Tibial nerve (tissue), 4 donors: ENCODE results near the gene TULP4. TPM values are rescaled to one million over a fixed set of nuclear protein-coding genes. Genes with fewer than 3 reads are reported as not detected.

Source experiments
- DNase-seq, 2 donors: peaks; one replicate each; pipeline ENCODE4 v3.0.0-alpha.2; 2019; ENCODE audit warnings: low spot score in 2 of 2
- H3K27ac ChIP-seq, 4 donors: fragments of 200-600 bp; sonication (generic) in 3 of 4; one replicate each; pipeline ENCODE4 v1.5.1; 2017 to 2019; ENCODE audit warnings: mild to moderate bottlenecking in 1 of 4
- H3K27me3 ChIP-seq, 2 donors: fragments of 200-600 bp; sonication (generic) in 1 of 2; one replicate each; pipeline versions ENCODE4 v1.5.1 to v1.6.0; 2017 to 2019
- H3K36me3 ChIP-seq, 3 donors: fragments of 200-600 bp; sonication (generic); one replicate each; pipeline ENCODE4 v1.5.1; 2018 to 2019
- H3K4me1 ChIP-seq, 4 donors: fragments of 200-600 bp; sonication (generic) in 3 of 4; one replicate each; pipeline ENCODE4 v1.5.1; 2017 to 2019
- H3K4me3 ChIP-seq, 4 donors: fragments of 200-600 bp; sonication (generic) in 3 of 4; one replicate each; pipeline ENCODE4 v1.5.1; 2017 to 2019; ENCODE audit warnings: mild to moderate bottlenecking in 1 of 4, moderate library complexity in 1 of 4
- H3K9me3 ChIP-seq, 4 donors: fragments of 200-600 bp; sonication (generic) in 3 of 4; one replicate each; pipeline ENCODE4 v1.5.1; 2017 to 2019
- CTCF ChIP-seq, 5 experiments: fragments of 200-600 bp in 3 of 5; fragments of 450-650 bp in 2 of 5; sonication (generic) in 3 of 5; IDR thresholded peaks; one replicate each; pipeline ENCODE4 v1.5.1; 2016 to 2019; ENCODE audit warnings: antibody characterized with exemption in 5 of 5, mild to moderate bottlenecking in 3 of 5, moderate library complexity in 2 of 5
- EP300 ChIP-seq, 2 donors: sonication (generic); formaldehyde crosslinking; IDR thresholded peaks; one replicate each; pipeline ENCODE4 v1.6.1; 2017; ENCODE audit warnings: antibody characterized with exemption in 2 of 2, mild to moderate bottlenecking in 1 of 2
- POLR2A ChIP-seq, 2 donors: fragments of 450-650 bp; IDR thresholded peaks; one replicate each; pipeline ENCODE4 v1.6.1; 2017; ENCODE audit warnings: antibody characterized with exemption in 2 of 2, mild to moderate bottlenecking in 2 of 2, moderate library complexity in 2 of 2
- WGBS, 2 donors: methylation state at CpG; one replicate each; pipeline ENCODE4 v1.1.5; 2018; 5-methylcytosine and 5-hydroxymethylcytosine counted together
- total RNA-seq, 4 donors: library from RNA; depleted of rRNA; stranded (reverse); fragments of >200 nt; gene quantifications; one replicate each; pipeline ENCODE4 v1.1.0, GENCODE V29; 2016

The TULP4 gene
- total RNA-seq, 4 donors from 2014 or later, result 91.2 to 109 (median 101) TPM

- 65 to 71% methylated on average over 13 of the region's 13 CpGs for WGBS, 2 donors
- H3K27ac ChIP-seq, result no peak overlapping the region
- DNase-seq, result no peak
- no peaks in the 10 kb centered on the region for H3K4me1 ChIP-seq
- H3K36me3 ChIP-seq, result no peaks in the 10 kb centered on the region
- H3K9me3 ChIP-seq, result peaks cover 0 to 4% (median 0%) of the 10 kb centered on the region in 4 donors
- no peak overlapping the region for H3K4me3 ChIP-seq
- H3K27me3 ChIP-seq, result no peaks in the 10 kb centered on the region
- TF ChIP-seq POLR2A (IDR thresholded peaks at IDR 0.05) (no peak), CTCF (IDR thresholded peaks at IDR 0.05) (no peak), EP300 (IDR thresholded peaks at IDR 0.05) (no peak)
Observed at GRCh38 chr6:158353883-158354877, 41.9 kb downstream of the TULP4 start.

- Histone ChIP-seq H3K27me3 (no peaks in the 10 kb centered on the region), H3K4me1 (no peaks in the 10 kb centered on the region), H3K9me3 (no peaks in the 10 kb centered on the region), H3K4me3 (no peak overlapping the region), H3K27ac (no peak overlapping the region), H3K36me3 (no peaks in the 10 kb centered on the region)
- TF ChIP-seq EP300 (IDR thresholded peaks at IDR 0.05) (no peak), CTCF (IDR thresholded peaks at IDR 0.05) (no peak), POLR2A (IDR thresholded peaks at IDR 0.05) (no peak)
- 86 to 89% methylated on average over 12 of the region's 12 CpGs for whole genome bisulfite sequencing, 2 donors
- no peak for DNase-seq
Observed at GRCh38 chr6:158356586-158357546, 44.6 kb downstream of the TULP4 start.

GRCh38 chr6:158357570-158358216 is 45.4 kb downstream of the TULP4 start:
- H3K36me3 ChIP-seq, result no peaks in the 10 kb centered on the region
- no peak overlapping the region for H3K4me3 ChIP-seq
- DNase-seq, result no peak
- no peaks in the 10 kb centered on the region for H3K4me1 ChIP-seq
- no peaks in the 10 kb centered on the region for H3K9me3 ChIP-seq
- WGBS, 2 donors, result 86% methylated on average over 7 of the region's 7 CpGs
- TF ChIP-seq CTCF (IDR thresholded peaks at IDR 0.05), result no peak
- TF ChIP-seq POLR2A (IDR thresholded peaks at IDR 0.05), result no peak
- no peak overlapping the region for H3K27ac ChIP-seq
- no peaks in the 10 kb centered on the region for H3K27me3 ChIP-seq

- Histone ChIP-seq H3K9me3 (no peaks in the 10 kb centered on the region), H3K27me3 (no peaks in the 10 kb centered on the region), H3K4me1 (no peaks in the 10 kb centered on the region), H3K27ac (no peak overlapping the region), H3K4me3 (no peak overlapping the region), H3K36me3 (no peaks in the 10 kb centered on the region)
- WGBS, 2 donors, result 88 to 89% methylated on average over 5 of the region's 5 CpGs
- DNase-seq, result no peak
- TF ChIP-seq POLR2A (IDR thresholded peaks at IDR 0.05), result no peak
- no peak for TF ChIP-seq CTCF (IDR thresholded peaks at IDR 0.05)
- TF ChIP-seq EP300 (IDR thresholded peaks at IDR 0.05), result no peak
Observed at GRCh38 chr6:158358450-158359077, 46.3 kb downstream of the TULP4 start.
